ENCODE measurements around the gene MEF2C.

The MEF2C gene

GRCh38 chr5:88825584-88826315 is 57.2 kb downstream of the MEF2C start:
- Histone ChIP-seq H3K4me1 (ENCODE audit: control insufficient read depth in 1 of 2, insufficient read depth in 2 of 2, low read length in 2 of 2) (peaks cover 4 to 20% of the 10 kb centered on the region in 2 donors), H3K36me3 (ENCODE audit: control insufficient read depth in 1 of 2, insufficient read depth in 2 of 2, low read length in 2 of 2) (peaks cover 0 to 6% of the 10 kb centered on the region in 2 donors), H3K27me3 (ENCODE audit: low read depth, low read length) (no peaks in the 10 kb centered on the region), H3K27ac (ENCODE audit: low read length) (peak overlapping the region; percentile 79), H3K9me3 (ENCODE audit: control insufficient read depth in 1 of 2, low read length in 2 of 2) (no peaks in the 10 kb centered on the region), H3K4me3 (ENCODE audit: low read depth in 1 of 2, low read length in 2 of 2) (peak overlapping the region in 1 of 2 donors; percentile 13)

GRCh38 chr5:88824892-88825583 is 57.9 kb downstream of the MEF2C start:
- H3K4me1 ChIP-seq (ENCODE audit: control insufficient read depth in 1 of 2, insufficient read depth in 2 of 2, low read length in 2 of 2): peaks cover 0 to 14% of the 10 kb centered on the region in 2 donors
- H3K4me3 ChIP-seq (ENCODE audit: low read depth in 1 of 2, low read length in 2 of 2): no peak overlapping the region

GRCh38 chr5:88824141-88824540 is 58.8 kb downstream of the MEF2C start:
- no peaks in the 10 kb centered on the region for H3K27me3 ChIP-seq (ENCODE audit: low read depth, low read length)
- H3K9me3 ChIP-seq (ENCODE audit: control insufficient read depth in 1 of 2, low read length in 2 of 2): no peaks in the 10 kb centered on the region
- peaks cover 0 to 14% of the 10 kb centered on the region in 2 donors for H3K4me1 ChIP-seq (ENCODE audit: control insufficient read depth in 1 of 2, insufficient read depth in 2 of 2, low read length in 2 of 2)
- no peak overlapping the region for H3K4me3 ChIP-seq (ENCODE audit: low read depth in 1 of 2, low read length in 2 of 2)
- H3K36me3 ChIP-seq (ENCODE audit: control insufficient read depth in 1 of 2, insufficient read depth in 2 of 2, low read length in 2 of 2): peaks cover 0 to 6% of the 10 kb centered on the region in 2 donors
- H3K27ac ChIP-seq (ENCODE audit: low read length): no peak overlapping the region

More at GRCh38 chr5:88824892-88825583, 57.9 kb downstream of the MEF2C start:
- peak overlapping the region; percentile 79 for H3K27ac ChIP-seq (ENCODE audit: low read length)
- H3K9me3 ChIP-seq (ENCODE audit: control insufficient read depth in 1 of 2, low read length in 2 of 2): no peaks in the 10 kb centered on the region
- H3K27me3 ChIP-seq (ENCODE audit: low read depth, low read length): no peaks in the 10 kb centered on the region
- H3K36me3 ChIP-seq (ENCODE audit: control insufficient read depth in 1 of 2, insufficient read depth in 2 of 2, low read length in 2 of 2): peaks cover 0 to 6% of the 10 kb centered on the region in 2 donors

GRCh38 chr5:88823201-88823600 is 59.8 kb downstream of the MEF2C start:
- Histone ChIP-seq H3K4me3 (ENCODE audit: low read depth in 1 of 2, low read length in 2 of 2) (no peak overlapping the region), H3K4me1 (ENCODE audit: control insufficient read depth in 1 of 2, insufficient read depth in 2 of 2, low read length in 2 of 2) (peaks cover 0 to 14% of the 10 kb centered on the region in 2 donors), H3K27me3 (ENCODE audit: low read depth, low read length) (no peaks in the 10 kb centered on the region), H3K9me3 (ENCODE audit: control insufficient read depth in 1 of 2, low read length in 2 of 2) (no peaks in the 10 kb centered on the region), H3K36me3 (ENCODE audit: control insufficient read depth in 1 of 2, insufficient read depth in 2 of 2, low read length in 2 of 2) (peaks cover 0 to 6% of the 10 kb centered on the region in 2 donors), H3K27ac (ENCODE audit: low read length) (no peak overlapping the region)

- no peaks in the 10 kb centered on the region for H3K9me3 ChIP-seq (ENCODE audit: control insufficient read depth in 1 of 2, low read length in 2 of 2)
- H3K27me3 ChIP-seq (ENCODE audit: low read depth, low read length): no peaks in the 10 kb centered on the region
- peaks cover 0 to 6% of the 10 kb centered on the region in 2 donors for H3K36me3 ChIP-seq (ENCODE audit: control insufficient read depth in 1 of 2, insufficient read depth in 2 of 2, low read length in 2 of 2)
- no peak overlapping the region for H3K27ac ChIP-seq (ENCODE audit: low read length)
- H3K4me1 ChIP-seq (ENCODE audit: control insufficient read depth in 1 of 2, insufficient read depth in 2 of 2, low read length in 2 of 2): peaks cover 0 to 9% of the 10 kb centered on the region in 2 donors
- no peak overlapping the region for H3K4me3 ChIP-seq (ENCODE audit: low read depth in 1 of 2, low read length in 2 of 2)
Measured at GRCh38 chr5:88821161-88821560, 61.8 kb downstream of the MEF2C start.

GRCh38 chr5:88820581-88820980 is 62.4 kb downstream of the MEF2C start:
- Histone ChIP-seq H3K4me3 (ENCODE audit: low read depth in 1 of 2, low read length in 2 of 2) (no peak overlapping the region), H3K9me3 (ENCODE audit: control insufficient read depth in 1 of 2, low read length in 2 of 2) (no peaks in the 10 kb centered on the region), H3K36me3 (ENCODE audit: control insufficient read depth in 1 of 2, insufficient read depth in 2 of 2, low read length in 2 of 2) (peaks cover 0 to 6% of the 10 kb centered on the region in 2 donors), H3K27me3 (ENCODE audit: low read depth, low read length) (no peaks in the 10 kb centered on the region), H3K27ac (ENCODE audit: low read length) (no peak overlapping the region), H3K4me1 (ENCODE audit: control insufficient read depth in 1 of 2, insufficient read depth in 2 of 2, low read length in 2 of 2) (peaks cover 0 to 6% of the 10 kb centered on the region in 2 donors)

- no peaks in the 10 kb centered on the region for H3K9me3 ChIP-seq (ENCODE audit: control insufficient read depth in 1 of 2, low read length in 2 of 2)
- H3K36me3 ChIP-seq (ENCODE audit: control insufficient read depth in 1 of 2, insufficient read depth in 2 of 2, low read length in 2 of 2): peaks cover 0 to 6% of the 10 kb centered on the region in 2 donors
- no peak overlapping the region for H3K4me3 ChIP-seq (ENCODE audit: low read depth in 1 of 2, low read length in 2 of 2)
- no peaks in the 10 kb centered on the region for H3K4me1 ChIP-seq (ENCODE audit: control insufficient read depth in 1 of 2, insufficient read depth in 2 of 2, low read length in 2 of 2)
- no peak overlapping the region for H3K27ac ChIP-seq (ENCODE audit: low read length)
- H3K27me3 ChIP-seq (ENCODE audit: low read depth, low read length): no peaks in the 10 kb centered on the region
Measured at GRCh38 chr5:88819301-88819999, 63.5 kb downstream of the MEF2C start.

GRCh38 chr5:88818296-88818695 is 64.7 kb downstream of the MEF2C start:
- no peaks in the 10 kb centered on the region for H3K4me1 ChIP-seq (ENCODE audit: control insufficient read depth in 1 of 2, insufficient read depth in 2 of 2, low read length in 2 of 2)
- H3K4me3 ChIP-seq (ENCODE audit: low read depth in 1 of 2, low read length in 2 of 2): no peak overlapping the region
- no peaks in the 10 kb centered on the region for H3K9me3 ChIP-seq (ENCODE audit: control insufficient read depth in 1 of 2, low read length in 2 of 2)
- H3K27me3 ChIP-seq (ENCODE audit: low read depth, low read length): no peaks in the 10 kb centered on the region
- H3K36me3 ChIP-seq (ENCODE audit: control insufficient read depth in 1 of 2, insufficient read depth in 2 of 2, low read length in 2 of 2): peaks cover 0 to 6% of the 10 kb centered on the region in 2 donors
- H3K27ac ChIP-seq (ENCODE audit: low read length): no peak overlapping the region

- Histone ChIP-seq H3K4me1 (ENCODE audit: control insufficient read depth in 1 of 2, insufficient read depth in 2 of 2, low read length in 2 of 2) (no peaks in the 10 kb centered on the region), H3K4me3 (ENCODE audit: low read depth in 1 of 2, low read length in 2 of 2) (no peak overlapping the region), H3K27ac (ENCODE audit: low read length) (no peak overlapping the region), H3K36me3 (ENCODE audit: control insufficient read depth in 1 of 2, insufficient read depth in 2 of 2, low read length in 2 of 2) (no peaks in the 10 kb centered on the region), H3K27me3 (ENCODE audit: low read depth, low read length) (no peaks in the 10 kb centered on the region), H3K9me3 (ENCODE audit: control insufficient read depth in 1 of 2, low read length in 2 of 2) (no peaks in the 10 kb centered on the region)
Measured at GRCh38 chr5:88816195-88816594, 66.8 kb downstream of the MEF2C start.

- Histone ChIP-seq H3K27me3 (ENCODE audit: low read depth, low read length) (no peaks in the 10 kb centered on the region), H3K4me3 (ENCODE audit: low read depth in 1 of 2, low read length in 2 of 2) (no peak overlapping the region), H3K36me3 (ENCODE audit: control insufficient read depth in 1 of 2, insufficient read depth in 2 of 2, low read length in 2 of 2) (no peaks in the 10 kb centered on the region), H3K4me1 (ENCODE audit: control insufficient read depth in 1 of 2, insufficient read depth in 2 of 2, low read length in 2 of 2) (no peaks in the 10 kb centered on the region), H3K9me3 (ENCODE audit: control insufficient read depth in 1 of 2, low read length in 2 of 2) (no peaks in the 10 kb centered on the region), H3K27ac (ENCODE audit: low read length) (no peak overlapping the region)
Measured at GRCh38 chr5:88815050-88815789, 67.8 kb downstream of the MEF2C start.
